SK-N-SH treated with all-trans-retinoic acid at 6 μM for 48 hours (cell line): Measurements from ENCODE around the gene FAM174C.

Source experiments
- ATAC-seq: fragments of 200-7000 bp; cut with Tn5 transposase; 3 replicates; pipeline ENCODE4 v1.9.1; 2020; ENCODE audit warnings: mild to moderate bottlenecking, moderate library complexity
- ARNTL ChIP-seq: fragments of 450-650 bp; formaldehyde crosslinking; IDR thresholded peaks from 2 replicates; pipeline ENCODE4 v1.5.0; 2020; ENCODE audit warnings: low read depth, mild to moderate bottlenecking, moderate library complexity, borderline replicate concordance
- BACH2 ChIP-seq: fragments of 250-450 bp; sonication (Bioruptor Pico); IDR thresholded peaks from 2 replicates; pipeline ENCODE4 v1.9.0; 2021; ENCODE audit warnings: mild to moderate bottlenecking, borderline replicate concordance
- CREB5 ChIP-seq: fragments of 250-450 bp; sonication (Bioruptor Pico); IDR thresholded peaks from 2 replicates; pipeline ENCODE4 v1.5.1; 2020; ENCODE audit warnings: low read depth, mild to moderate bottlenecking, moderate library complexity
- CSDC2 ChIP-seq: fragments of 250-450 bp; sonication (Bioruptor Pico); IDR thresholded peaks from 2 replicates; pipeline ENCODE4 v1.5.0; 2020; ENCODE audit warnings: mild to moderate bottlenecking, moderate library complexity
- CSRNP3 ChIP-seq: fragments of 250-450 bp; sonication (Bioruptor Pico); IDR thresholded peaks from 2 replicates; pipeline ENCODE4 v1.5.1; 2021; ENCODE audit warnings: mild to moderate bottlenecking, moderate library complexity
- ESRRG ChIP-seq: fragments of 250-450 bp; sonication (Bioruptor Pico); IDR thresholded peaks from 2 replicates; pipeline ENCODE4 v1.6.1; 2021; ENCODE audit warnings: mild to moderate bottlenecking
- GLIS3 ChIP-seq: fragments of 250-450 bp; sonication (Bioruptor Pico); IDR thresholded peaks from 2 replicates; pipeline ENCODE4 v1.5.0; 2020; ENCODE audit warnings: mild to moderate bottlenecking, moderate library complexity
- ISL1 ChIP-seq: fragments of 250-450 bp; sonication (Bioruptor Pico); IDR thresholded peaks from 2 replicates; pipeline ENCODE4 v2.1.2; 2022; ENCODE audit warnings: mild to moderate bottlenecking, moderate library complexity
- OSR1 ChIP-seq: fragments of 250-450 bp; sonication (Bioruptor Pico); IDR thresholded peaks from 2 replicates; pipeline ENCODE4 v1.8.0; 2022; ENCODE audit warnings: moderate library complexity, mild to moderate bottlenecking, inconsistent platforms
- PATZ1 ChIP-seq: fragments of 250-450 bp; sonication (Bioruptor Pico); IDR thresholded peaks from 2 replicates; pipeline ENCODE4 v1.8.0; 2020; ENCODE audit warnings: mild to moderate bottlenecking, moderate library complexity, borderline replicate concordance
- POU6F1 ChIP-seq: fragments of 250-450 bp; sonication (Bioruptor Pico); IDR thresholded peaks from 2 replicates; pipeline ENCODE4 v1.8.0; 2021; ENCODE audit warnings: low read depth, mild to moderate bottlenecking, moderate library complexity, borderline replicate concordance
- PPARA ChIP-seq: fragments of 250-450 bp; sonication (Bioruptor Pico); IDR thresholded peaks from 2 replicates; pipeline ENCODE4 v1.5.0; 2020; ENCODE audit warnings: mild to moderate bottlenecking, borderline replicate concordance
- RARB ChIP-seq: fragments of 250-450 bp; sonication (Bioruptor Pico); IDR thresholded peaks from 2 replicates; pipeline ENCODE4 v1.8.0; 2021; ENCODE audit warnings: mild to moderate bottlenecking, moderate library complexity
- SNAI2 ChIP-seq: fragments of 250-450 bp; sonication (Bioruptor Pico); IDR thresholded peaks from 2 replicates; pipeline ENCODE4 v1.5.0; 2020; ENCODE audit warnings: mild to moderate bottlenecking, moderate library complexity
- TCF4 ChIP-seq: fragments of 250-450 bp; sonication (Bioruptor Pico); IDR thresholded peaks from 2 replicates; pipeline ENCODE4 v1.8.0; 2021; ENCODE audit warnings: mild to moderate bottlenecking, moderate library complexity, borderline replicate concordance
- TOX ChIP-seq: fragments of 250-450 bp; sonication (Bioruptor Pico); IDR thresholded peaks from 2 replicates; pipeline ENCODE4 v1.8.0; 2021; ENCODE audit warnings: mild to moderate bottlenecking, moderate library complexity, borderline replicate concordance
- TSHZ2 ChIP-seq: fragments of 250-450 bp; sonication (Bioruptor Pico); IDR thresholded peaks from 2 replicates; pipeline ENCODE4 v1.5.0; 2020; ENCODE audit warnings: mild to moderate bottlenecking, moderate library complexity
- ZC3H10 ChIP-seq: fragments of 250-450 bp; sonication (Bioruptor Pico); IDR thresholded peaks from 2 replicates; pipeline ENCODE4 v1.5.1; 2021; ENCODE audit warnings: mild to moderate bottlenecking, moderate library complexity
- ZFP3 ChIP-seq: fragments of 250-450 bp; sonication (Bioruptor Pico); IDR thresholded peaks from 2 replicates; pipeline ENCODE4 v1.5.0; 2020; ENCODE audit warnings: mild to moderate bottlenecking, moderate library complexity
- ZFP30 ChIP-seq: fragments of 450-650 bp; formaldehyde crosslinking; IDR thresholded peaks from 2 replicates; pipeline ENCODE4 v1.5.0; 2022; ENCODE audit warnings: mild to moderate bottlenecking, moderate library complexity
- ZNF565 ChIP-seq: fragments of 450-650 bp; formaldehyde crosslinking; conservative IDR thresholded peaks from 2 replicates; pipeline ENCODE4 v1.5.0; 2020; ENCODE audit warnings: low read depth, mild to moderate bottlenecking, moderate library complexity
- ZNF70 ChIP-seq: fragments of 450-650 bp; formaldehyde crosslinking; IDR thresholded peaks from 2 replicates; pipeline ENCODE4 v1.5.0; 2020; ENCODE audit warnings: mild to moderate bottlenecking, moderate library complexity
- ZNF8 ChIP-seq: fragments of 450-650 bp; formaldehyde crosslinking; IDR thresholded peaks from 2 replicates; pipeline ENCODE4 v1.5.0; 2020; ENCODE audit warnings: mild to moderate bottlenecking, moderate library complexity

The FAM174C gene

GRCh38 chr19:1307755-1308303, 32.5 kb downstream of the FAM174C start:
- TF ChIP-seq ESRRG (CRISPR knock-in tag) (no peak), ZNF8 (no peak), TOX (CRISPR knock-in tag) (no peak), ISL1 (no peak), ZC3H10 (no peak), ZNF565 (CRISPR knock-in tag) (no peak), RARB (CRISPR knock-in tag) (no peak), ZFP3 (CRISPR knock-in tag) (no peak), OSR1 (CRISPR knock-in tag) (no peak), CSRNP3 (no peak), GLIS3 (CRISPR knock-in tag) (no peak), BACH2 (CRISPR knock-in tag) (no peak), CSDC2 (CRISPR knock-in tag) (no peak), ZNF70 (no peak), SNAI2 (CRISPR knock-in tag) (no peak), POU6F1 (no peak), ARNTL (CRISPR knock-in tag) (no peak), PPARA (CRISPR knock-in tag) (no peak), TSHZ2 (no peak)
- no peak for ATAC-seq

- no peak for ATAC-seq
- TF ChIP-seq ESRRG (CRISPR knock-in tag) (no peak), GLIS3 (CRISPR knock-in tag) (no peak), BACH2 (CRISPR knock-in tag) (no peak), CREB5 (no peak), ZNF565 (CRISPR knock-in tag) (no peak), ARNTL (CRISPR knock-in tag) (no peak), PATZ1 (CRISPR knock-in tag) (no peak), ZFP3 (CRISPR knock-in tag) (no peak), ISL1 (no peak), ZNF8 (no peak), ZFP30 (CRISPR knock-in tag) (no peak), ZC3H10 (no peak), TCF4 (CRISPR knock-in tag) (no peak), SNAI2 (CRISPR knock-in tag) (no peak), POU6F1 (no peak), CSDC2 (CRISPR knock-in tag) (no peak), PPARA (CRISPR knock-in tag) (no peak), CSRNP3 (no peak), TSHZ2 (no peak), TOX (CRISPR knock-in tag) (no peak)
Measured at GRCh38 chr19:1308718-1309117, 33.4 kb downstream of the FAM174C start.
